ENCODE measurements around the gene GLDC.

Gene GLDC

GRCh38 chr9:6565312-6565711 is 80.2 kb downstream of the GLDC start:
- H3F3A ChIP-seq (ENCODE audit: insufficient read depth): no peaks in the 10 kb centered on the region
- no peak overlapping the region for H3K27ac ChIP-seq (ENCODE audit: low read depth, low read length)
- no peaks in the 10 kb centered on the region for H3K36me3 ChIP-seq (ENCODE audit: low read length)
- TF ChIP-seq EZH2phosphoT487 (conservative IDR thresholded peaks at IDR 0.05; ENCODE audit: low read length): no peak
- TF ChIP-seq CTCF (IDR thresholded peaks at IDR 0.05; ENCODE audit: insufficient read depth, low read length, poor library complexity, severe bottlenecking): no peak
- no peaks in the 10 kb centered on the region for H4K20me1 ChIP-seq (ENCODE audit: low read depth, low read length)
- H3K27me3 ChIP-seq (ENCODE audit: low read length): no peaks in the 10 kb centered on the region
- no peak overlapping the region for H2AFZ ChIP-seq (ENCODE audit: low read depth, low read length, severe bottlenecking)
- no peak overlapping the region for H3K9ac ChIP-seq (ENCODE audit: low read length)
- no peaks in the 10 kb centered on the region for H3K9me2 ChIP-seq (replicated peaks; ENCODE audit: insufficient read depth, low read length)
- H3K9me3 ChIP-seq (ENCODE audit: insufficient read depth, low read length): no peaks in the 10 kb centered on the region
- H3K4me2 ChIP-seq (ENCODE audit: low read depth, low read length, poor library complexity, severe bottlenecking): no peak overlapping the region
- H3K4me3 ChIP-seq (ENCODE audit: insufficient read depth, low read length, poor library complexity, severe bottlenecking): no peak overlapping the region
- no peaks in the 10 kb centered on the region for H3K79me2 ChIP-seq (ENCODE audit: insufficient read depth, low read length)

GRCh38 chr9:6564868-6565267 is 80.7 kb downstream of the GLDC start:
- Histone ChIP-seq H3K9me2 (replicated peaks; ENCODE audit: insufficient read depth, low read length) (no peaks in the 10 kb centered on the region), H3F3A (ENCODE audit: insufficient read depth) (no peaks in the 10 kb centered on the region), H3K79me2 (ENCODE audit: insufficient read depth, low read length) (no peaks in the 10 kb centered on the region), H3K9me3 (ENCODE audit: insufficient read depth, low read length) (no peaks in the 10 kb centered on the region), H2AFZ (ENCODE audit: low read depth, low read length, severe bottlenecking) (no peak overlapping the region), H4K20me1 (ENCODE audit: low read depth, low read length) (no peaks in the 10 kb centered on the region), H3K27me3 (ENCODE audit: low read length) (no peaks in the 10 kb centered on the region), H3K9ac (ENCODE audit: low read length) (no peak overlapping the region), H3K4me2 (ENCODE audit: low read depth, low read length, poor library complexity, severe bottlenecking) (no peak overlapping the region), H3K36me3 (ENCODE audit: low read length) (no peaks in the 10 kb centered on the region), H3K4me3 (ENCODE audit: insufficient read depth, low read length, poor library complexity, severe bottlenecking) (no peak overlapping the region), H3K27ac (ENCODE audit: low read depth, low read length) (no peak overlapping the region)
- no peak for TF ChIP-seq CTCF (IDR thresholded peaks at IDR 0.05; ENCODE audit: insufficient read depth, low read length, poor library complexity, severe bottlenecking)
- TF ChIP-seq EZH2phosphoT487 (conservative IDR thresholded peaks at IDR 0.05; ENCODE audit: low read length): no peak

- no peak overlapping the region for H3K27ac ChIP-seq (ENCODE audit: low read depth, low read length)
- H3F3A ChIP-seq (ENCODE audit: insufficient read depth): no peaks in the 10 kb centered on the region
- H3K9me2 ChIP-seq (replicated peaks; ENCODE audit: insufficient read depth, low read length): no peaks in the 10 kb centered on the region
- no peak overlapping the region for H3K4me3 ChIP-seq (ENCODE audit: insufficient read depth, low read length, poor library complexity, severe bottlenecking)
- H3K9me3 ChIP-seq (ENCODE audit: insufficient read depth, low read length): no peaks in the 10 kb centered on the region
- no peak overlapping the region for H3K9ac ChIP-seq (ENCODE audit: low read length)
- no peaks in the 10 kb centered on the region for H3K79me2 ChIP-seq (ENCODE audit: insufficient read depth, low read length)
- no peaks in the 10 kb centered on the region for H3K36me3 ChIP-seq (ENCODE audit: low read length)
- H4K20me1 ChIP-seq (ENCODE audit: low read depth, low read length): no peaks in the 10 kb centered on the region
- H2AFZ ChIP-seq (ENCODE audit: low read depth, low read length, severe bottlenecking): no peak overlapping the region
- no peak for TF ChIP-seq CTCF (IDR thresholded peaks at IDR 0.05; ENCODE audit: insufficient read depth, low read length, poor library complexity, severe bottlenecking)
- no peak for TF ChIP-seq EZH2phosphoT487 (conservative IDR thresholded peaks at IDR 0.05; ENCODE audit: low read length)
- no peaks in the 10 kb centered on the region for H3K27me3 ChIP-seq (ENCODE audit: low read length)
- no peak overlapping the region for H3K4me2 ChIP-seq (ENCODE audit: low read depth, low read length, poor library complexity, severe bottlenecking)
These were observed 81.2 kb downstream of the GLDC start for GRCh38 chr9:6564360-6564759.

Measured in SU-DHL-6 (cell line).